ENCODE results near the gene TMBIM1. TPM values are rescaled to one million over a fixed set of nuclear protein-coding genes. Genes with fewer than 3 reads are reported as not detected.

The TMBIM1 gene
- total RNA-seq, 1 experiment from 2014 or later, result 91.0 TPM

GRCh38 chr2:218277921-218278320, 14.4 kb downstream of the TMBIM1 start:
- no TSS peak for BruUV-seq (replicated peaks)
- no peak for DNase-seq (ENCODE audit: low read depth, low spot score)
- TF ChIP-seq ZFX (IDR thresholded peaks at IDR 0.05) (no peak), TCF7L2 (IDR thresholded peaks at IDR 0.05; ENCODE audit: borderline replicate concordance, extremely low read depth, insufficient read depth, insufficient read length) (no peak), REST (IDR thresholded peaks at IDR 0.05; ENCODE audit: low read depth) (no peak), FOSL1 (IDR thresholded peaks at IDR 0.05; ENCODE audit: low read depth) (no peak), RAD21 (IDR thresholded peaks at IDR 0.05; ENCODE audit: low read depth) (no peak), EZH2phosphoT487 (IDR thresholded peaks at IDR 0.05; ENCODE audit: borderline replicate concordance) (no peak), ZNF274 (IDR thresholded peaks at IDR 0.05; ENCODE audit: low read depth, low read length) (no peak), CEBPB (IDR thresholded peaks at IDR 0.05; ENCODE audit: low read depth) (no peak)
- intact Hi-C loops (cut with micrococcal nuclease), result no loop called here
- Histone ChIP-seq H4K20me1 (ENCODE audit: insufficient read depth) (no peaks in the 10 kb centered on the region), H3K9ac (ENCODE audit: low read length) (no peak overlapping the region), H3K9me3 (ENCODE audit: control insufficient read depth in 1 of 2, insufficient read depth in 1 of 2, low read depth in 1 of 2, low read length in 2 of 2) (no peaks in the 10 kb centered on the region), H3K27me3 (ENCODE audit: insufficient read depth, low read length) (no peaks in the 10 kb centered on the region), H3K4me3 (replicated peaks in 1 of 2; ENCODE audit: low read depth in 1 of 2, low read length in 2 of 2) (no peak overlapping the region), H3K79me2 (ENCODE audit: insufficient read depth, low read length) (peaks cover 10% of the 10 kb centered on the region; the same call in 1 of the 2 replicates), H3K9me2 (ENCODE audit: insufficient read depth) (no peaks in the 10 kb centered on the region), H3K36me3 (ENCODE audit: control insufficient read depth in 1 of 2, insufficient read depth in 2 of 2, low read length in 2 of 2) (peaks cover 40 to 52% of the 10 kb centered on the region in 2 experiments; a peak in 3 of 4 replicates), H2AFZ (ENCODE audit: low read depth, low read length, poor library complexity, severe bottlenecking) (no peak overlapping the region), H3K4me1 (ENCODE audit: control insufficient read depth in 1 of 2, insufficient read depth in 2 of 2, low read length in 2 of 2) (peaks cover 2 to 3% of the 10 kb centered on the region in 2 experiments; a peak in 2 of 4 replicates), H3K27ac (ENCODE audit: low read depth, low read length) (no peak overlapping the region), H3K4me2 (ENCODE audit: low read length) (no peak overlapping the region)
- RAD21 ChIA-PET (ENCODE audit: low non-redundant PET in 1 of 2, low total read pairs in 2 of 2, uncharacterized antibody in 2 of 2, unreplicated experiment in 2 of 2), result no interaction called here
- no peak for ATAC-seq
- POLR2A ChIA-PET, result no interaction called here
- CTCF ChIA-PET, result no interaction called here
